ENCODE data around the gene TIMM17B.

DNA sequence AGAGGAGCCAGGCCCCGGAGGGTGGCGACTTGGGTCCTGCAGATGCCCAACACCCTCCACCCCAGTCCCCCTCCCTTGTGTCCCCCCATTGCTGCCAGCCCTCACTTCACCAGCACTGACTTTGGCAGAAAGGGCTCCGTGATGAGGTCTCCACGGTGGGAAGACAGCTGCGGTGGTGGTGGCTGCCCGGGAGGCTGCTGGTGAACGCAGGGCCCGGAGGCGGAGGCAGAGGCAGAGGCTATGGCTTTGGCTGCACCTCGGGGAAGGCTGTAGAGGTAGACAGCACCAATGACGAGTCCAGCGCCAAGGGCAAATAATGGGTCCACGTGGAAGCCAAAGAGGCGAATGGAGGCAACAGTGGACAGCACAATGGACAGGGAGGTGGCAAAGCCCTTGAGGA, 7.1 kb upstream of the TIMM17B start:
- TF ChIP-seq, protein P1, sequence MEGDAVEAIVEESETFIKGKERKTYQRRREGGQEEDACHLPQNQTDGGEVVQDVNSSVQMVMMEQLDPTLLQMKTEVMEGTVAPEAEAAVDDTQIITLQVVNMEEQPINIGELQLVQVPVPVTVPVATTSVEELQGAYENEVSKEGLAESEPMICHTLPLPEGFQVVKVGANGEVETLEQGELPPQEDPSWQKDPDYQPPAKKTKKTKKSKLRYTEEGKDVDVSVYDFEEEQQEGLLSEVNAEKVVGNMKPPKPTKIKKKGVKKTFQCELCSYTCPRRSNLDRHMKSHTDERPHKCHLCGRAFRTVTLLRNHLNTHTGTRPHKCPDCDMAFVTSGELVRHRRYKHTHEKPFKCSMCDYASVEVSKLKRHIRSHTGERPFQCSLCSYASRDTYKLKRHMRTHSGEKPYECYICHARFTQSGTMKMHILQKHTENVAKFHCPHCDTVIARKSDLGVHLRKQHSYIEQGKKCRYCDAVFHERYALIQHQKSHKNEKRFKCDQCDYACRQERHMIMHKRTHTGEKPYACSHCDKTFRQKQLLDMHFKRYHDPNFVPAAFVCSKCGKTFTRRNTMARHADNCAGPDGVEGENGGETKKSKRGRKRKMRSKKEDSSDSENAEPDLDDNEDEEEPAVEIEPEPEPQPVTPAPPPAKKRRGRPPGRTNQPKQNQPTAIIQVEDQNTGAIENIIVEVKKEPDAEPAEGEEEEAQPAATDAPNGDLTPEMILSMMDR (IDR thresholded peaks at IDR 0.05) = no peak
- no peak for TF ChIP-seq POLR2A (IDR thresholded peaks at IDR 0.05)
